Right atrium auricular region (tissue), 2 donors: Measurements from ENCODE around the gene DLGAP4. TPM values are rescaled to one million over a fixed set of nuclear protein-coding genes. Genes with fewer than 3 reads are reported as not detected.

Experiments used
- DNase-seq: peaks from one replicate; pipeline ENCODE4 v3.0.0-alpha.2; 2019; ENCODE audit warnings: low spot score
- H3K27ac ChIP-seq, 2 donors: fragments of 200-600 bp; sonication (generic); 1 replicate in 1 of 2; 2 replicates in 1 of 2; pipeline ENCODE4 v1.5.1; 2016 to 2019
- H3K27me3 ChIP-seq, 2 donors: fragments of 200-600 bp; sonication (generic); one replicate each; pipeline versions ENCODE4 v1.5.1 to v1.6.0; 2017 to 2019
- H3K36me3 ChIP-seq: fragments of 200-600 bp; sonication (generic); one replicate; pipeline ENCODE4 v1.5.1; 2016
- H3K4me1 ChIP-seq, 2 donors: fragments of 200-600 bp; sonication (generic); one replicate each; pipeline versions ENCODE4 v1.5.1 to v1.6.0; 2017 to 2019
- H3K4me3 ChIP-seq, 2 donors: fragments of 200-600 bp; sonication (generic); 1 replicate in 1 of 2; 2 replicates in 1 of 2; pipeline ENCODE4 v1.5.1; 2017 to 2019; ENCODE audit warnings: mild to moderate bottlenecking in 1 of 2, moderate library complexity in 1 of 2
- H3K9me3 ChIP-seq, 2 donors: fragments of 200-600 bp; sonication (generic); one replicate each; pipeline ENCODE4 v1.5.1; 2019
- CTCF ChIP-seq, 2 donors: fragments of 200-600 bp; sonication (generic); IDR thresholded peaks; one replicate each; pipeline ENCODE4 v1.5.1; 2019; ENCODE audit warnings: antibody characterized with exemption in 2 of 2
- total RNA-seq, 2 donors: library from RNA; depleted of rRNA; stranded (reverse); fragments of >200 nt; gene quantifications; one replicate each; pipeline ENCODE4 v1.1.0, GENCODE V29; 2016

The DLGAP4 gene
- total RNA-seq, 2 donors from 2014 or later = 30.0 to 50.2 TPM

GRCh38 chr20:36279776-36280175 lies 26.4 kb upstream of the DLGAP4 start:
- no peak for TF ChIP-seq CTCF (IDR thresholded peaks at IDR 0.05)
- Histone ChIP-seq H3K27ac (no peak overlapping the region), H3K27me3 (no peaks in the 10 kb centered on the region), H3K36me3 (no peaks in the 10 kb centered on the region), H3K9me3 (no peaks in the 10 kb centered on the region), H3K4me3 (no peak overlapping the region), H3K4me1 (no peaks in the 10 kb centered on the region)
- no peak for DNase-seq

GRCh38 chr20:36281785-36282380 lies 24.3 kb upstream of the DLGAP4 start:
- H3K36me3 ChIP-seq = no peaks in the 10 kb centered on the region
- no peak overlapping the region for H3K27ac ChIP-seq
- no peaks in the 10 kb centered on the region for H3K4me1 ChIP-seq
- H3K27me3 ChIP-seq = no peaks in the 10 kb centered on the region
- no peak for DNase-seq
- H3K4me3 ChIP-seq = no peak overlapping the region
- no peaks in the 10 kb centered on the region for H3K9me3 ChIP-seq
- no peak for TF ChIP-seq CTCF (IDR thresholded peaks at IDR 0.05)

GRCh38 chr20:36284751-36285150 lies 21.4 kb upstream of the DLGAP4 start:
- Histone ChIP-seq H3K9me3 (peaks cover 0 to 4% of the 10 kb centered on the region in 2 donors), H3K36me3 (no peaks in the 10 kb centered on the region), H3K27me3 (no peaks in the 10 kb centered on the region), H3K4me1 (no peaks in the 10 kb centered on the region), H3K4me3 (no peak overlapping the region), H3K27ac (no peak overlapping the region)
- TF ChIP-seq CTCF (IDR thresholded peaks at IDR 0.05) = no peak
- no peak for DNase-seq

GRCh38 chr20:36285746-36286447 lies 20.2 kb upstream of the DLGAP4 start:
- H3K27ac ChIP-seq = no peak overlapping the region
- no peak for DNase-seq

GRCh38 chr20:36297656-36298055 lies 8.5 kb upstream of the DLGAP4 start:
- H3K27ac ChIP-seq = no peak overlapping the region
- H3K9me3 ChIP-seq = no peaks in the 10 kb centered on the region
- no peak for TF ChIP-seq CTCF (IDR thresholded peaks at IDR 0.05)
- no peaks in the 10 kb centered on the region for H3K4me1 ChIP-seq
- no peak overlapping the region for H3K4me3 ChIP-seq
- H3K36me3 ChIP-seq = no peaks in the 10 kb centered on the region
- DNase-seq = no peak
- H3K27me3 ChIP-seq = no peaks in the 10 kb centered on the region

More at GRCh38 chr20:36285746-36286447, 20.2 kb upstream of the DLGAP4 start:
- peaks cover 0 to 4% of the 10 kb centered on the region in 2 donors for H3K9me3 ChIP-seq
- no peak for TF ChIP-seq CTCF (IDR thresholded peaks at IDR 0.05)
- no peaks in the 10 kb centered on the region for H3K4me1 ChIP-seq
- H3K36me3 ChIP-seq = no peaks in the 10 kb centered on the region
- H3K4me3 ChIP-seq = no peak overlapping the region
- no peaks in the 10 kb centered on the region for H3K27me3 ChIP-seq
